Adrenal gland (tissue), 5 donors: ENCODE results near the gene LMNA.

Experiments used
- POLR2A ChIP-seq, 2 donors: fragments of 450-650 bp; IDR thresholded peaks; one replicate each; pipeline ENCODE4 v1.6.1; 2017; ENCODE audit warnings: antibody characterized with exemption in 2 of 2, mild to moderate bottlenecking in 2 of 2, moderate library complexity in 1 of 2
- TF ChIP-seq, protein P1 (sequence below), 6 experiments: fragments of 450-650 bp in 4 of 6; fragments of 200-600 bp in 2 of 6; sonication (generic) in 1 of 6; IDR thresholded peaks; 1 replicate in 5 of 6; 2 replicates in 1 of 6; pipeline versions ENCODE4 v1.5.1 to v1.8.0; 2016 to 2021; ENCODE audit warnings: antibody characterized with exemption in 6 of 6, mild to moderate bottlenecking in 2 of 6, moderate library complexity in 1 of 6
- donor health status: DM: no; HTN: no; CAD: no.

DNA sequence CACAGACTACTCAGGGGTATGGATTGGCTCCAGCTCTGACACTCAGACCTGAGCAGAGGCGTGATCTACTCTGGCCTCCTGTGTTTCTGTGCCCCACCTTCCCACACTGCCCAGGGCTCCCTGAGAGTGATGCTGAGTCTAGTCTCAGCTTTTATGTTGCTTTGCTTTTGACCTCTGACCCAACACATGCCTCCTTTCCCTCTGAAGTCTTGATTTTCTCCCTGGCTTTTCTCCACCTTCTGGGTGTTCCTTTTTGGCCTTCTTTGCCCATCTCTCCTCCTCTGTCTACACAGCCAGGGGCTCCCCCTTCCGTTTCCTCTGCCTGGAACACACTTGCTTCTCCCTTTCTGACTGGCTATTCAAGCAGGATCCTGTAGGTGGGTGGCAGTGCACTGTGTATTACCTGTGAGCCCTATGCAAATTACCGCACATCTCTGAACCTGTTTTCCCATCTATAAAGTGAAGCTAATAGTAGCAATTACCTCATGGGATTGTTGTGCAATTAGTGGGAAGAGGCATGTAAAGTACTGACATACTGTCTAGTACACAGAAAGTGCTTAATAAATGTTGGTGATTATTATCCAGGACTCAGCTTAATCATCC lies 18.5 kb upstream of the LMNA start:
- TF ChIP-seq, protein P1, sequence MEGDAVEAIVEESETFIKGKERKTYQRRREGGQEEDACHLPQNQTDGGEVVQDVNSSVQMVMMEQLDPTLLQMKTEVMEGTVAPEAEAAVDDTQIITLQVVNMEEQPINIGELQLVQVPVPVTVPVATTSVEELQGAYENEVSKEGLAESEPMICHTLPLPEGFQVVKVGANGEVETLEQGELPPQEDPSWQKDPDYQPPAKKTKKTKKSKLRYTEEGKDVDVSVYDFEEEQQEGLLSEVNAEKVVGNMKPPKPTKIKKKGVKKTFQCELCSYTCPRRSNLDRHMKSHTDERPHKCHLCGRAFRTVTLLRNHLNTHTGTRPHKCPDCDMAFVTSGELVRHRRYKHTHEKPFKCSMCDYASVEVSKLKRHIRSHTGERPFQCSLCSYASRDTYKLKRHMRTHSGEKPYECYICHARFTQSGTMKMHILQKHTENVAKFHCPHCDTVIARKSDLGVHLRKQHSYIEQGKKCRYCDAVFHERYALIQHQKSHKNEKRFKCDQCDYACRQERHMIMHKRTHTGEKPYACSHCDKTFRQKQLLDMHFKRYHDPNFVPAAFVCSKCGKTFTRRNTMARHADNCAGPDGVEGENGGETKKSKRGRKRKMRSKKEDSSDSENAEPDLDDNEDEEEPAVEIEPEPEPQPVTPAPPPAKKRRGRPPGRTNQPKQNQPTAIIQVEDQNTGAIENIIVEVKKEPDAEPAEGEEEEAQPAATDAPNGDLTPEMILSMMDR (IDR thresholded peaks at IDR 0.05), result no peak
- TF ChIP-seq POLR2A (IDR thresholded peaks at IDR 0.05), result no peak
